UCSD-AML1 (cell line): Measurements from ENCODE around the gene PLAC1.
A peak's percentile ranks its signal among the peaks of the same experiment; 100 is the strongest.

Experiments used
- DNase-seq: peaks from one replicate; lab custom pipeline; 2025; ENCODE audit not compliant: unreplicated experiment; lab: John Stamatoyannopoulos, UW

PLAC1 gene

GRCh38 chrX:134658002-134658759 lies at the start of gene PLAC1:
TSS of gene PLAC1 (minus strand) at chrX:134658471. CDS start at chrX:134566682, 91,789 bp downstream.
- no peak for DNase-seq

GRCh38 chrX:134706138-134706537 lies 47.9 kb upstream of the PLAC1 start:
- no peak for DNase-seq

- DNase-seq: no peak
These were observed 37.7 kb upstream of the PLAC1 start for GRCh38 chrX:134695999-134696398.

- DNase-seq: no peak
These were observed 36.4 kb upstream of the PLAC1 start for GRCh38 chrX:134694333-134695322.

- no peak for DNase-seq
These were observed 35.4 kb upstream of the PLAC1 start for GRCh38 chrX:134693644-134694043.

- DNase-seq: no peak
These were observed 34.7 kb upstream of the PLAC1 start for GRCh38 chrX:134692990-134693389.

- DNase-seq: no peak
These were observed 34.0 kb upstream of the PLAC1 start for GRCh38 chrX:134692233-134692632.

- DNase-seq: no peak
These were observed 33.2 kb upstream of the PLAC1 start for GRCh38 chrX:134691453-134691852.

- DNase-seq: no peak
These were observed 30.6 kb upstream of the PLAC1 start for GRCh38 chrX:134688839-134689238.

GRCh38 chrX:134688031-134688823 lies 30.0 kb upstream of the PLAC1 start:
- DNase-seq: no peak

- no peak for DNase-seq
These were observed 27.4 kb upstream of the PLAC1 start for GRCh38 chrX:134685668-134686067.

- no peak for DNase-seq
These were observed 26.7 kb upstream of the PLAC1 start for GRCh38 chrX:134684956-134685355.

GRCh38 chrX:134683351-134684005 lies 25.2 kb upstream of the PLAC1 start:
- no peak for DNase-seq

GRCh38 chrX:134682081-134682480 lies 23.8 kb upstream of the PLAC1 start:
- no peak for DNase-seq

- no peak for DNase-seq
These were observed 21.4 kb upstream of the PLAC1 start for GRCh38 chrX:134679644-134680043.

- DNase-seq: no peak
These were observed 20.9 kb upstream of the PLAC1 start for GRCh38 chrX:134679221-134679620.

GRCh38 chrX:134677332-134677731 lies 19.1 kb upstream of the PLAC1 start:
- no peak for DNase-seq

GRCh38 chrX:134676436-134676835 lies 18.2 kb upstream of the PLAC1 start:
- no peak for DNase-seq

GRCh38 chrX:134673123-134673522 lies 14.9 kb upstream of the PLAC1 start:
- no peak for DNase-seq

- no peak for DNase-seq
These were observed 13.8 kb upstream of the PLAC1 start for GRCh38 chrX:134672101-134672500.

- DNase-seq: peak; percentile 41
These were observed 13.0 kb upstream of the PLAC1 start for GRCh38 chrX:134671294-134671693.
